GM21528 (cell line): Measurements from ENCODE around the gene RDH13.
"Not testable (repeated sequence)": the region's sequence is repeated elsewhere in the genome, so short reads cannot be mapped to it uniquely, and the experiment has no call there.

ENCODE experiments used
- ATAC-seq: cut with Tn5 transposase; IDR thresholded peaks from one replicate; pipeline ENCODE4 v1.9.1; 2021; ENCODE audit warnings: mild to moderate bottlenecking, moderate library complexity; ENCODE audit not compliant: unreplicated experiment, low FRiP score

Gene RDH13

DNA sequence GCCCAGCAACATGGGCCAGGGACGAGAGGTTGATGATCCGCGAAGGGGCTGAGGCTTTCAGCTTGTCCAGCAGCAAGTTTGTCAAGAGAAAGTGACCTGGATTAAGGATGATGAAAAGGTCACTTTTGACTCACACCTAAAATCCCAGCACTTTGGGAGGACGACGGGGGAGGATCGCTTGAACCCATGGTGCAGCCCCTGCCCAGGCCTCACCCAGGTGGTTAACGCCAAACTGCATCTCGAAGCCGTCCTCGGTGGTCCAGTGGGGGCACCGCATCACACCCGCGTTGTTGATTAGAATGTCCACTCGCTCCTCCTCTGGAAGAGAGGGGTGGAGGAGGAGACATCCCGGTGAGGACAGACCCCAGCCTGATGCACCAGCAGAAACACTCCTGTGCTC lies 14.5 kb downstream of the RDH13 start:
- no peak for ATAC-seq

DNA sequence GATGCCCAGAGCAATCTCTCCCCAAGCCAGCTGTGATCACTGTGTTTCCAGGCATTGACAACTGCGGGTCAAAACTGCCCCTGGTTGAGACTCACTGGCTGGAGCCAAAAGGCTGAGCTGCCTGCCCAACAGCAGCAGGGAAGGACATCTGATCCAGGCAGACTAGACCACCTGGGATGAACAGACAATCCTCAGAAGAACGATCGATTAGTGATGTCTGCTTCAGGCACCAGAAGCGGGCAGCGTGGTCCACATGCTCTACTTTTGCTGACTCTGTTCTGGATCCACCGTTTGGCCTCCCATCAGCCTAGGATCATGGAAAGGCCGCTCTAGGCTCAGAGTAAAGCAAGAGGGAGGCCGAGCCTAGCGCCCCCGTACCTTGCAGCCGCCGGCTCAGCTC lies 15.0 kb downstream of the RDH13 start:
- ATAC-seq = no peak

- no peak for ATAC-seq
Measured at GRCh38 chr19:55046975-55047622, 15.8 kb downstream of the RDH13 start.

DNA sequence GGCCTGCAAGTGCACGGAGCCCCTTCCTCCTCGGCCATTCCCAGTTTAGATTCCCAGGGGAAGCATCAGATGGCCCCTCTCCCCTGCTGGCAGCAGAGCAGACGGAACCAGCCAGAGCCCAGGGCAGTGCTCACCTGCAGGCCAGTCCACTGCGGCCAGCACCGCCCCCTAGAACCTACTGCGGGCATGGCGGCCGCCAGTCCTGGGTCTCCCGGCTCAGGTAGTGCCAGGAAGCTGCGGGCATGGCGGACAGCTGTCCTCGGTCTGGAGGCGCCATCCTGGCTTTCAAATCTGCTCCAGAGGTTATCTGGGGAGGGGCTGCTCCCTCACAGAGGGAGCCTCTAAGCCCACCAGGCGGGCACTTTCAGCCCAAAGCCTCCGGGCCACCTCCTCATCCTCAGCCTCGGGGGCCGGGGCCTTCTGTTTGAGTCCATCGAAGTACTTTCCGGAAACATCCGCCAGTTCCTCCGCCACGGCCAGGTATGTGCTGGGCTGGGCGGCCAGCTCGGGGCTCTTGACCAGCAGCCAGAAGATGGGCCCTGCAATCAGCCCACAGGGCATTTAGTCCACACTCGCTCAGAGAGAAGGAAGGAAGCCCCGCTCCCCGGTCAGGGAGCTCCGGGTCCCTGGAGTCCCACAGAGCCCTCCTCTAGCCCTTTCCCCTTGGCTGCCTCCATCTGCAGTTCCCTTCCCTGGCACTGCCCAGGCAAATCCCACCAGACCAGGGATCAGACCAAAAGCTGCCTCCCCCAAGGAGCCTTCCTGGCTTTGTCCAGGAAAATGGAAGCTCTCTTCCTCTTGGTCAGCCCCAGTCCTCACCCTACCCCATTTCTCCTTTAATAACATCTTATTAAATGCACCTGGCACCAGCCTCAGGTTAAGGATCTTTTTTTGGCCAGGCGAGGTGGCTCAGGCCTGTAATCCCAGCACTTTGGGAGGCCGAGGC lies 17.9 kb downstream of the RDH13 start:
- ATAC-seq = no peak

GRCh38 chr19:55044286-55044685 lies 18.7 kb downstream of the RDH13 start:
- no peak for ATAC-seq

- ATAC-seq = no peak
Measured at GRCh38 chr19:55042688-55043087, 20.3 kb downstream of the RDH13 start.

GRCh38 chr19:55042344-55042678 lies 20.6 kb downstream of the RDH13 start:
- no peak for ATAC-seq

DNA sequence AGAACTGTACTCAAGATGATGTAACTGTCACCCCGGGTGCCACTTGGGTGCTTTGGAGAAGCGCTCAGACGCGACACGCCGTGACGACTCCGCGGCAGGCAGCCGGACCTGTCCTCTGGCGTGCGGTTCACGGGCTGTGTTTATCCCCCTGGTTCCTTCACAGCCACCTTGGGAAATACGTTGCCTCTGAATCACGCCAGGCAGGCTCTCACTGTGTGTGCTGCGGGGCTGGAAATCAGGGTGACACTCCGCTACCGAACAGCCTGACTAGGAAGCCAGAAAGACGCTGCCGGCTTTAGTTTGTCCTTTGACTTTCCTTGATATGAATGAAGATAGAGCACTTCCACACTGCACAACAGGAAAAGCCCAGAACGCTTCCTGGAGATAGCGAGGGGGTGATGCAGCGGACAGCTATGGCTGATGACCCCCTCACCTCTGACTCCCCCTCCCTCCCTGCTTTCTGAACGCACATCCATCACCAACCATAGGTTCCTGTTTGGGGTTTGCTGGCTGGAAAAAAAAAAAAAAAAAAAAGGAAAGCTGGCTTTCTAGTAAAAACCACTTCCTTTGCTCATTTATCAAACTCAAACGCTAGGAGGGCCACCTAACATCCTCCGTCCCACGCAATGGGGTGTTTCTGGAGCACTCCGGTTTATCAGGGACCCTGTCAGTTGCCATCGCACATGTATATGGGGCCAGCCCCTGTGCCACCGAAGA lies 21.2 kb downstream of the RDH13 start:
- no peak for ATAC-seq

GRCh38 chr19:55041244-55041626 lies 21.7 kb downstream of the RDH13 start:
- no peak for ATAC-seq

DNA sequence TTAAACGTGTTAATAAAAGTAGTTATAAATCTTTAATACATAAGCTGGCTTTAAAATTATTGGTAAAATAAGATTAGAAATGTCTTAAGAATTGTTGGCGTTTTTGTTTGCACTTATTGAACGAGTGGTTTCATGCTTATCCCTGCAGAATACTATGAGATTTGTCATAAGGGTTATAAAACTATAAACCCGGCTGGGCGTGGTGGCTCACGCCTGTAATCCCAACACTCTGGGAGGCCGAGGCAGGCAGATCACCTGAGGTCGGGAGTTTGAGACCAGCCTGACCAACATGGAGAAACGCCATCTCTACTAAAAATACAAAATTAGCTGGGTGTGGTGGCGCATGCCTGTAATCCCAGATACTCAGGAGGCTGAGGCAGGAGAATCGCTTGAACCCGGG lies 22.3 kb downstream of the RDH13 start:
- not testable (repeated sequence) for ATAC-seq

DNA sequence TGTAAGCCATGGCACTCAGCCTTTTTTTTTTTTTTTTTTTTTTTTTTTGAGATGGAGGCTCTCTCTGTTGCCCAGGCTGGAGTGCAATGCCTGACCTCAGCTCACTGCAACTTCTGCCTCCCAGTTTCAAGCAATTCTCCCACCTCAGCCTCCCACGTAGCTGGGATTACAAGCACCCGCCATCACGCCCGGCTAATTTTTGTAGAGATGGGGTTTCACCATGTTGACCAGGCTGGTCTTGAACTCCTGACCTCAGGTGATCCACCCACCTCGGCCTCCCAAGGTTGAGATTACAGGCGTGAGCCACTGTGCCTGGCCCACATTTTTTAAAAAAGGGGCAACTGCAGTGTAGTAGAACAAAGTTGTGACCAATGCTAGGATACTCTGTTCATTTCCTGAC lies 25.3 kb downstream of the RDH13 start:
- not testable (repeated sequence) for ATAC-seq

DNA sequence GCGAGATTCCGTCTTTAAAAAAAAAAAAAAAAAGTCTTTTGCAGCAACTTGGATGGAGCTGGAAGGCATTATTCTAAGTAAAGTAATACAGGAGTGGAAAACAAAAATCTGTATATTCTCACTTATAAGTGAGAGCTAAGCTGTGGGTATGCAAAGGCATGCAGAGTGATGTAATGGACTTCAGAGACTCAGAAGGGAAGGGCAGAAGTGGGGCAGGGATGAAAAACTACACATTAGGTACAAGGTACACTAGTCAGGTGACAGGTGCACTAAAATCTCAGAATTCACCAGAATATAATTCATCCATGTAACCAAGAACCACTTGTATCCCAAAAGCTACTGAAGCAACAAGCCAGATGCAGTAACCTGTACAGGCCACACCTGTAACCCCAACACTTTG lies 26.9 kb downstream of the RDH13 start:
- ATAC-seq = no peak

GRCh38 chr19:55034751-55035150 lies 28.2 kb downstream of the RDH13 start:
- ATAC-seq = no peak

GRCh38 chr19:55032976-55033643 lies 29.8 kb downstream of the RDH13 start:
- ATAC-seq = not testable (repeated sequence)

GRCh38 chr19:55032170-55032800 lies 30.7 kb downstream of the RDH13 start:
- no peak for ATAC-seq

DNA sequence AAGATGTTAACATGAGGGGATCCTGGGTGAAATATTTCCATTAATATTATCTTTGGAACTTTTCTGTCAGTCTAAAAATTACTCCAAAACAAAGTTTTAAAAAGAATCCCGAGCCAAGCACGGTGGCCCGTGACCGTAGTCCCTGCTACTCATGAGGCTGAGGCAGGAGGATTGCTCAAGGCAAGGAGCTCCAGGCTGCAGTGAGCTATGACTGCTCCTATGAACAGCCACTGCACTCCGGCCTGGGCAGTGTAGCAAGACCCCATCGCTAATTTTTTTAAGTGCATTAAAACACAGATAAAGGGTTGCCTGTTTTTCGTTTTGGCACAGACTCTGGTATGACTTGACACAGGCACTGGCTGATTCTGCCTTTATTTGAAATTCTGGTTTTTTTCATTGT lies 31.8 kb downstream of the RDH13 start:
- no peak for ATAC-seq

GRCh38 chr19:55028757-55029156 lies 34.2 kb downstream of the RDH13 start:
- ATAC-seq = no peak

- ATAC-seq = no peak
Measured at GRCh38 chr19:55027472-55028337, 35.2 kb downstream of the RDH13 start.

DNA sequence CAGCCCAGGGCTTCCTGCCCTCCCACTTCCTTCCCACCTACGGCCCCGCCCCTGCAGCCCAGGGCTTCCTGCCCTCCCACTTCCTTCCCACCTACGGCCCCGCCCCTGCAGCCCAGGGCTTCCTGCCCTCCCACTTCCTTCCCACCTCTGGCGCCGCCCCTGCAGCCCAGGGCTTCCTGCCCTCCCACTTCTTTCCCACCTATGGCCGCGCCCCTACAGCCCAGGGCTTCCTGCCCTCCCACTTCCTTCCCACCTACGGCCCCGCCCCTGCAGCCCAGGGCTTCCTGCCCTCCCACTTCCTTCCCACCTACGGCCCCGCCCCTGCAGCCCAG lies 35.8 kb downstream of the RDH13 start:
- ATAC-seq = not testable (repeated sequence)

DNA sequence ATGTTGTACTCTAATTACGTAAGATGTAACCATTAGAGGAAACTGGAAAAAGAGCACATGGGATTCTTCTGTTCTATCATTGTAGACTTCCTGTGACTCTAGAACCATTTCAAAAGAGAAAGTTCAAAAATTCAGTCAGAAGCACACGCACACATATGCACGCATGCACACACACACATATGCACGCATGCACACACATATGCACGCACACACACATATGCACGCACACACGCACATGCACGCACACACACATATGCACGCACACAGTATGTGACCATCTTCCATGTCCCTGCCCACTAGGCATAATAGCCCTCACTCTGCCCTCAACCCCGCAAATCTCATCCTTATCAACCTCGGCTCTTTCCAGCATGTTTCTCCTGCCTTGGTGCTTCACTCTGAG lies 38.8 kb downstream of the RDH13 start:
- ATAC-seq = no peak
